ENCODE results near the gene DUS1L. TPM values are rescaled to one million over a fixed set of nuclear protein-coding genes. Genes with fewer than 3 reads are reported as not detected.

The DUS1L gene
- total RNA-seq, 1 experiment from 2014 or later: 132 TPM

GRCh38 chr17:82047914-82048570, 17.6 kb downstream of the DUS1L start:
- Mint-ChIP-seq H3K27me3 (ENCODE audit: unreplicated experiment) (no peaks in the 10 kb centered on the region), H3K4me3 (ENCODE audit: low read depth, unreplicated experiment) (no peak overlapping the region), H3K27ac (ENCODE audit: unreplicated experiment) (no peak overlapping the region), H3K36me3 (ENCODE audit: insufficient read depth, unreplicated experiment) (peaks cover 38% of the 10 kb centered on the region), H3K4me1 (ENCODE audit: low read depth, unreplicated experiment) (no peaks in the 10 kb centered on the region), H3K9me3 (ENCODE audit: low read depth, unreplicated experiment) (no peaks in the 10 kb centered on the region)
- CTCF ChIA-PET: no interaction called here
- no peak for DNase-seq
- intact Hi-C loops (cut with micrococcal nuclease; ENCODE audit: unreplicated experiment): no loop called here
- no peak for TF ChIP-seq CTCF (IDR thresholded peaks at IDR 0.05; ENCODE audit: unreplicated experiment)
- BruUV-seq (replicated peaks): TSS peak; percentile 37

- Mint-ChIP-seq H3K36me3 (ENCODE audit: insufficient read depth, unreplicated experiment) (peaks cover 32% of the 10 kb centered on the region), H3K4me1 (ENCODE audit: low read depth, unreplicated experiment) (no peaks in the 10 kb centered on the region), H3K27me3 (ENCODE audit: unreplicated experiment) (no peaks in the 10 kb centered on the region), H3K4me3 (ENCODE audit: low read depth, unreplicated experiment) (no peak overlapping the region), H3K27ac (ENCODE audit: unreplicated experiment) (no peak overlapping the region), H3K9me3 (ENCODE audit: low read depth, unreplicated experiment) (no peaks in the 10 kb centered on the region)
- no peak for TF ChIP-seq CTCF (IDR thresholded peaks at IDR 0.05; ENCODE audit: unreplicated experiment)
- CTCF ChIA-PET: no interaction called here
- BruUV-seq (replicated peaks): no TSS peak
- intact Hi-C loops (cut with micrococcal nuclease; ENCODE audit: unreplicated experiment): no loop called here
- no peak for DNase-seq
These were observed 18.2 kb downstream of the DUS1L start for GRCh38 chr17:82047379-82047778.

GRCh38 chr17:82046903-82047302, 18.7 kb downstream of the DUS1L start:
- no peak overlapping the region for H3K4me3 Mint-ChIP-seq (ENCODE audit: low read depth, unreplicated experiment)
- H3K36me3 Mint-ChIP-seq (ENCODE audit: insufficient read depth, unreplicated experiment): peaks cover 27% of the 10 kb centered on the region
- H3K9me3 Mint-ChIP-seq (ENCODE audit: low read depth, unreplicated experiment): no peaks in the 10 kb centered on the region
- no TSS peak for BruUV-seq (replicated peaks)
- TF ChIP-seq CTCF (IDR thresholded peaks at IDR 0.05; ENCODE audit: unreplicated experiment): no peak
- intact Hi-C loops (cut with micrococcal nuclease; ENCODE audit: unreplicated experiment): no loop called here
- DNase-seq: no peak
- H3K27me3 Mint-ChIP-seq (ENCODE audit: unreplicated experiment): no peaks in the 10 kb centered on the region
- CTCF ChIA-PET: no interaction called here
- no peaks in the 10 kb centered on the region for H3K4me1 Mint-ChIP-seq (ENCODE audit: low read depth, unreplicated experiment)
- H3K27ac Mint-ChIP-seq (ENCODE audit: unreplicated experiment): no peak overlapping the region

GRCh38 chr17:82045936-82046484, 19.6 kb downstream of the DUS1L start:
- BruUV-seq (replicated peaks): no TSS peak
- CTCF ChIA-PET: no interaction called here
- Mint-ChIP-seq H3K36me3 (ENCODE audit: insufficient read depth, unreplicated experiment) (peaks cover 23% of the 10 kb centered on the region), H3K4me1 (ENCODE audit: low read depth, unreplicated experiment) (no peaks in the 10 kb centered on the region), H3K9me3 (ENCODE audit: low read depth, unreplicated experiment) (no peaks in the 10 kb centered on the region), H3K4me3 (ENCODE audit: low read depth, unreplicated experiment) (no peak overlapping the region), H3K27me3 (ENCODE audit: unreplicated experiment) (no peaks in the 10 kb centered on the region), H3K27ac (ENCODE audit: unreplicated experiment) (no peak overlapping the region)
- DNase-seq: no peak
- TF ChIP-seq CTCF (IDR thresholded peaks at IDR 0.05; ENCODE audit: unreplicated experiment): no peak
- intact Hi-C loops (cut with micrococcal nuclease; ENCODE audit: unreplicated experiment): no loop called here

Data from Calu3 (cell line).